ENCODE data around the gene SLC35G1.

Gene SLC35G1

GRCh38 chr10:93897070-93897780 is 3.4 kb downstream of the SLC35G1 start:
- H3K27ac Mint-ChIP-seq = no peak overlapping the region

DNA sequence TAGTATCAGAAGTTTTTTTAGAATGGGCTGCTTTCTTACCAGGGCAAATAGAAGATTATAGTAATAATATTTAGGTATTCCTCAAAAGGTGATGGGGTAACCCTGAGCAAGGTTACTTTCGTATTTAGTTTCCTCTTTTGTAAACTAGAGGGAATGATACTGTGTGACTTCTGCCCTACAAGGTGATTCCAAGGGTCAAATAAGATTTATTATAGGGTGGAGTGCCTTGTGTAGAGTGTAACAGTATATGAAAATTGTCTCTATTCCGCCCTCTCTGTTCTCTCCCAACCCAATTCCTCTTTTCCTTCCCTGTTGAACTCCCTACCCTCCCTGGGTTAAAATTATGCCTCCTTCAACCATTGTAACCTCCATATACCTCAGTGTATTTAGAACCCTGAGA is 5.3 kb downstream of the SLC35G1 start:
- TF ChIP-seq, protein P1, sequence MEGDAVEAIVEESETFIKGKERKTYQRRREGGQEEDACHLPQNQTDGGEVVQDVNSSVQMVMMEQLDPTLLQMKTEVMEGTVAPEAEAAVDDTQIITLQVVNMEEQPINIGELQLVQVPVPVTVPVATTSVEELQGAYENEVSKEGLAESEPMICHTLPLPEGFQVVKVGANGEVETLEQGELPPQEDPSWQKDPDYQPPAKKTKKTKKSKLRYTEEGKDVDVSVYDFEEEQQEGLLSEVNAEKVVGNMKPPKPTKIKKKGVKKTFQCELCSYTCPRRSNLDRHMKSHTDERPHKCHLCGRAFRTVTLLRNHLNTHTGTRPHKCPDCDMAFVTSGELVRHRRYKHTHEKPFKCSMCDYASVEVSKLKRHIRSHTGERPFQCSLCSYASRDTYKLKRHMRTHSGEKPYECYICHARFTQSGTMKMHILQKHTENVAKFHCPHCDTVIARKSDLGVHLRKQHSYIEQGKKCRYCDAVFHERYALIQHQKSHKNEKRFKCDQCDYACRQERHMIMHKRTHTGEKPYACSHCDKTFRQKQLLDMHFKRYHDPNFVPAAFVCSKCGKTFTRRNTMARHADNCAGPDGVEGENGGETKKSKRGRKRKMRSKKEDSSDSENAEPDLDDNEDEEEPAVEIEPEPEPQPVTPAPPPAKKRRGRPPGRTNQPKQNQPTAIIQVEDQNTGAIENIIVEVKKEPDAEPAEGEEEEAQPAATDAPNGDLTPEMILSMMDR (IDR thresholded peaks at IDR 0.05; ENCODE audit: unreplicated experiment in 3 of 3) = no peak
- Mint-ChIP-seq H3K4me1 (peaks cover 25% of the 10 kb centered on the region), H3K4me3 (no peak overlapping the region), H3K9me3 (no peaks in the 10 kb centered on the region), H3K27ac (no peak overlapping the region), H3K27me3 (ENCODE audit: low read depth) (no peaks in the 10 kb centered on the region), H3K36me3 (ENCODE audit: low read depth) (peaks cover 18% of the 10 kb centered on the region)

More at GRCh38 chr10:93897070-93897780, 3.4 kb downstream of the SLC35G1 start:
- Mint-ChIP-seq H3K27me3 (ENCODE audit: low read depth) (no peaks in the 10 kb centered on the region), H3K4me1 (peaks cover 30% of the 10 kb centered on the region), H3K4me3 (peak overlapping the region in 2 of 3 experiments; percentile 62 to 66), H3K36me3 (ENCODE audit: low read depth) (peaks cover 18% of the 10 kb centered on the region), H3K9me3 (no peaks in the 10 kb centered on the region)
- TF ChIP-seq, protein P1 (IDR thresholded peaks at IDR 0.05; ENCODE audit: unreplicated experiment in 3 of 3) = no peak

- Mint-ChIP-seq H3K4me1 (no peaks in the 10 kb centered on the region), H3K4me3 (no peak overlapping the region), H3K27ac (no peak overlapping the region), H3K36me3 (ENCODE audit: low read depth) (peaks cover 23% of the 10 kb centered on the region), H3K9me3 (no peaks in the 10 kb centered on the region), H3K27me3 (ENCODE audit: low read depth) (no peaks in the 10 kb centered on the region)
- TF ChIP-seq, protein P1 (IDR thresholded peaks at IDR 0.05; ENCODE audit: unreplicated experiment in 3 of 3) = no peak
Observed at GRCh38 chr10:93903051-93903450, 9.3 kb downstream of the SLC35G1 start.

DNA sequence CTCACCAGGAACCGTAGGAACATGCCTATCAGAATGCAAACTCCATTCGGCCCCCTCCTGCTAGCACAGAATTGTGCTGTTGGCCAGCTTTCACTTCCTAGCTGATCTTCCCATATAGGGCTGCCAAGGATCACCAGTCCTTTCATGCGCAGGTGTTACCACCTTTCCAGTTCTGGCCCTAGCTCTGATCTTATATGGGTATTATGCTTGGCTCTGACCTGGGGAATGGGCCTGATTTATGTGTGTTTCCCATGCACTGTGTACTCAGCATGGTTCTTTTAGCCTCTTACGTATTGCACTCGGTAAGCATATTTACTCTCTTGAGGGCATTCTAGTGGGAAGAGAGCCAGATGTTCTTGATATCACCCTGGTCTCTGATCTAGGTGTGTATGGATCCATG is 11.1 kb downstream of the SLC35G1 start:
- TF ChIP-seq, protein P1 (IDR thresholded peaks at IDR 0.05; ENCODE audit: unreplicated experiment in 3 of 3) = no peak
- Mint-ChIP-seq H3K27ac (no peak overlapping the region), H3K27me3 (ENCODE audit: low read depth) (no peaks in the 10 kb centered on the region), H3K9me3 (no peaks in the 10 kb centered on the region), H3K36me3 (ENCODE audit: low read depth) (peaks cover 23% of the 10 kb centered on the region), H3K4me3 (no peak overlapping the region), H3K4me1 (no peaks in the 10 kb centered on the region)

DNA sequence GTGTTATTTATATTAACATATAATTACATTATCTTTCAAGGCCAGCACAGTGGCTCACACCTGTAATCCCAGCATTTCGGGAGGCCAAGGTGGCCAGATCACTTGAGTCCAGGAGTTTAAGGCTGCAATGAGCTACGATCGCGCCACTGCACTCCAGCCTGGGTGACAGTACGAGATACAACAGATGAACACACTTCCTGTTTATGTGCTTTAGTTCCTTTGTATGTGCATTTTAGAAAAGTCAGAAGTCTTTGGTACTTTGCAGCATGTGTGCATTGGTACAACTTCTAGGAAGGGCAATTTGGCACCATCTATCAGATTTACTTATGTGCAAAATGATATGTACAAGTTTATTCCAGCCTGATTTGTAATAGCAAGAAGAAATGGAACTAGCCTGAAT is 13.3 kb downstream of the SLC35G1 start:
- Mint-ChIP-seq H3K27ac (no peak overlapping the region), H3K36me3 (ENCODE audit: low read depth) (peaks cover 23% of the 10 kb centered on the region), H3K4me1 (no peaks in the 10 kb centered on the region), H3K9me3 (no peaks in the 10 kb centered on the region), H3K4me3 (no peak overlapping the region), H3K27me3 (ENCODE audit: low read depth) (no peaks in the 10 kb centered on the region)
- TF ChIP-seq, protein P1 (IDR thresholded peaks at IDR 0.05; ENCODE audit: unreplicated experiment in 3 of 3) = no peak

DNA sequence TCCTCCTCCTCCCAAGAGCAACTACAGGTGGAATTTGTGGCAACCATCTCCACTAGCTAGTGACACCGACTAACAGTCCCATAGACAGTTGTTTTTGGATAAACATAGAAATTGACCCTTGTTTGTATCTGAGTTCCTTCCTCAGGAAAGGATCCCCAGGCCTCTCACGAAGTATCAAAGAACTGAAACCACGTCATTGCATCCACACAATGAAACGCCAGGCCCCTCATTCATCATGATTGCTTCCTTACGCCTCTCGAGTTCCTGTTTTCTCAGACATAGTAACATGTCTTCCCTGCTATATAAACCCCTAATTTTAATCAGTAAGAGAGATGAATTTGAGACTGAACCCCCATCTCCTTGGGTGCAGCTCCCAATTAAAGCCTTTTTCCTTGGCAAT is 18.1 kb downstream of the SLC35G1 start:
- no peak overlapping the region for H3K27ac Mint-ChIP-seq
- H3K27me3 Mint-ChIP-seq (ENCODE audit: low read depth) = no peaks in the 10 kb centered on the region
- H3K36me3 Mint-ChIP-seq (ENCODE audit: low read depth) = peaks cover 23% of the 10 kb centered on the region
- H3K9me3 Mint-ChIP-seq = no peaks in the 10 kb centered on the region
- no peak overlapping the region for H3K4me3 Mint-ChIP-seq
- peaks cover 9% of the 10 kb centered on the region for H3K4me1 Mint-ChIP-seq
- TF ChIP-seq, protein P1 (IDR thresholded peaks at IDR 0.05; ENCODE audit: unreplicated experiment in 3 of 3) = no peak
